Erythroblast (primary cell): ENCODE results near the gene ZEB2.

Experiments
- DNase-seq, 2 experiments: peaks; one replicate each; lab custom pipeline; 2025; lab: John Stamatoyannopoulos, UW
- GATA1 ChIP-seq: IDR thresholded peaks from 2 replicates; pipeline ENCODE4 v1.6.1; 2011; ENCODE audit warnings: low read depth, mild to moderate bottlenecking, control low read depth, low read length, moderate library complexity
- POLR2A ChIP-seq: IDR thresholded peaks from 2 replicates; pipeline ENCODE4 v1.6.1; 2011; ENCODE audit warnings: mild to moderate bottlenecking, low read length

The ZEB2 gene

GRCh38 chr2:144521686-144522085, 1.8 kb upstream of the ZEB2 start:
- TF ChIP-seq GATA1: no peak
- no peak for TF ChIP-seq POLR2A
- no peak for DNase-seq

- TF ChIP-seq POLR2A: no peak
- TF ChIP-seq GATA1: no peak
- DNase-seq: no peak
These were observed 1.0 kb upstream of the ZEB2 start for GRCh38 chr2:144520756-144521487.

- DNase-seq: no peak
- no peak for TF ChIP-seq POLR2A
- no peak for TF ChIP-seq GATA1
These were observed 354 bp downstream of the ZEB2 start for GRCh38 chr2:144519597-144519933.

- TF ChIP-seq POLR2A (peak; percentile 44), GATA1 (no peak)
- peak; percentile 74 to 75 for DNase-seq
These were observed 947 bp downstream of the ZEB2 start for GRCh38 chr2:144518748-144519596.

- peak; percentile 65 to 80 for DNase-seq
- TF ChIP-seq POLR2A (no peak), GATA1 (no peak)
These were observed 1.8 kb downstream of the ZEB2 start for GRCh38 chr2:144517866-144518747.

- TF ChIP-seq GATA1 (no peak), POLR2A (peak; percentile 53)
- DNase-seq: peak; percentile 87 to 92
These were observed 2.7 kb downstream of the ZEB2 start for GRCh38 chr2:144516981-144517865.

GRCh38 chr2:144516411-144516980, 3.4 kb downstream of the ZEB2 start:
- peak; percentile 57 to 79 for DNase-seq
- TF ChIP-seq POLR2A (no peak), GATA1 (no peak)

GRCh38 chr2:144515696-144516410, 4.1 kb downstream of the ZEB2 start:
- TF ChIP-seq GATA1 (no peak), POLR2A (peak; percentile 40)
- peak; percentile 75 to 83 for DNase-seq

- TF ChIP-seq GATA1 (no peak), POLR2A (peak; percentile 43)
- peak in 1 of 2 experiments; percentile 43 for DNase-seq
These were observed 4.7 kb downstream of the ZEB2 start for GRCh38 chr2:144515099-144515695.

- DNase-seq: peak; percentile 34 to 54
- TF ChIP-seq GATA1: no peak
- no peak for TF ChIP-seq POLR2A
These were observed 5.3 kb downstream of the ZEB2 start for GRCh38 chr2:144514616-144515091.
